HL-60 (cell line): ENCODE results near the gene SPNS2.

Experiments
- DNase-seq, 2 experiments: peaks; one replicate each; pipeline ENCODE4 v3.0.0-alpha.2; 2010 to 2020; ENCODE audit warnings: low read depth in 1 of 2, low spot score in 1 of 2
- H3K27ac ChIP-seq: fragments of 250-450 bp; sonication (Bioruptor Pico); replicated peaks from 2 replicates; pipeline ENCODE4 v1.5.1; 2020; ENCODE audit warnings: mild to moderate bottlenecking, moderate library complexity
- H3K27me3 ChIP-seq: fragments of 250-450 bp; sonication (Bioruptor Pico); 2 replicates; pipeline ENCODE4 v1.5.1; 2021; ENCODE audit warnings: mild to moderate bottlenecking, moderate library complexity; ENCODE audit not compliant: insufficient read depth, poor library complexity, severe bottlenecking
- H3K4me3 ChIP-seq: replicated peaks from 2 replicates; pipeline ENCODE4 v1.5.1; 2011; ENCODE audit warnings: mild to moderate bottlenecking, control low read depth, low read length; ENCODE audit not compliant: insufficient read depth
- CTCF ChIP-seq: IDR thresholded peaks from one replicate; pipeline ENCODE4 v1.5.1; 2011; ENCODE audit warnings: low read length, control low read depth, inconsistent platforms; ENCODE audit not compliant: insufficient read depth
- GABPA ChIP-seq: IDR thresholded peaks from 2 replicates; pipeline ENCODE4 v1.6.1; 2012; ENCODE audit warnings: low read depth
- POLR2AphosphoS5 ChIP-seq: IDR thresholded peaks from 2 replicates; pipeline ENCODE4 v1.6.1; 2012; ENCODE audit warnings: low read depth
- REST ChIP-seq: IDR thresholded peaks from 2 replicates; pipeline ENCODE4 v1.6.1; 2012; ENCODE audit warnings: low read depth; ENCODE audit not compliant: insufficient replicate concordance
- SPI1 ChIP-seq: IDR thresholded peaks from 2 replicates; pipeline ENCODE4 v1.6.1; 2012; ENCODE audit warnings: low read depth, mild to moderate bottlenecking, borderline replicate concordance

Gene SPNS2

GRCh38 chr17:4542726-4543191 is 44.1 kb downstream of the SPNS2 start:
- Histone ChIP-seq H3K4me3 (no peak overlapping the region), H3K27me3 (no peaks in the 10 kb centered on the region), H3K27ac (no peak overlapping the region)
- DNase-seq = no peak
- no peak for TF ChIP-seq SPI1
- TF ChIP-seq POLR2AphosphoS5 = no peak
- no peak for TF ChIP-seq GABPA
- no peak for TF ChIP-seq REST
- TF ChIP-seq CTCF = no peak

- no peak overlapping the region for H3K4me3 ChIP-seq
- no peak for DNase-seq
- H3K27me3 ChIP-seq = no peaks in the 10 kb centered on the region
- TF ChIP-seq POLR2AphosphoS5 (no peak), GABPA (no peak), SPI1 (no peak), REST (no peak)
- H3K27ac ChIP-seq = no peak overlapping the region
These were observed 44.9 kb downstream of the SPNS2 start for GRCh38 chr17:4543557-4544026.

- Histone ChIP-seq H3K27me3 (no peaks in the 10 kb centered on the region), H3K27ac (no peak overlapping the region)
- TF ChIP-seq REST = no peak
- TF ChIP-seq SPI1 = no peak
- no peak for TF ChIP-seq CTCF
These were observed 45.7 kb downstream of the SPNS2 start for GRCh38 chr17:4544135-4544950.

More at GRCh38 chr17:4544135-4544950, 45.7 kb downstream of the SPNS2 start:
- no peak for DNase-seq
- no peak overlapping the region for H3K4me3 ChIP-seq
